SU-DHL-6 (cell line): ENCODE results near the gene JMJD6.

Experiments used
- CTCF ChIP-seq: fragments of 200-600 bp; sonication (generic); IDR thresholded peaks from one replicate; pipeline ENCODE4 v1.5.1; 2017; ENCODE audit warnings: antibody characterized with exemption, mild to moderate bottlenecking, low read length, moderate library complexity; ENCODE audit not compliant: insufficient read depth, poor library complexity, severe bottlenecking
- EZH2phosphoT487 ChIP-seq: fragments of 200-600 bp; sonication (generic), shearing (Covaris generic); conservative IDR thresholded peaks from 2 replicates; pipeline ENCODE4 v1.6.1; 2018; ENCODE audit warnings: mild to moderate bottlenecking, antibody characterized with exemption, low read length, moderate library complexity, mixed read lengths

DNA sequence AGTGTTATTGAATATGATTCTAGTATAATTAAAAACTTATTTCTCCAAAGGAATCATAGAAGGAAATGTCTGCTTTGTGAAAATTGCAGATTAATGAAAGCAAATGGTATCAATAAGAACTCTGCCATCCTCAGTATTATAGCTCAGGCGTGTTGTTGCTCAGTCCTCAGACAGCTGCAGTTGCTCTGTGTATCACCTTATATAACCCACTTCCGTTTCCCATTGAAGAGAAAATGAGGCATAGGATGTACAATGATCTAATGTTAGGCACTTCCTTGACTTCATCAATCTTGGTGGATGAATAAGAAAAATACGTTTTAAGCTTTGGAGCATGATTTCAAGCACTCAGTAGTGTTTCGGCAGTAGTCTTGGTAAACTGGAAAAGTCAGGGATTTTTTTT lies 25.6 kb upstream of the JMJD6 start:
- TF ChIP-seq CTCF: no peak
- no peak for TF ChIP-seq EZH2phosphoT487
